Mesenchymal stem cell (in vitro differentiated cells and primary cell): ENCODE data around the gene CPT1A.

Experiments used
- DNase-seq: peaks from one replicate; pipeline ENCODE4 v3.0.0-alpha.2; 2013
- H2AFZ ChIP-seq: one replicate; pipeline ENCODE4 v1.6.1; 2013; ENCODE audit warnings: low read depth, mild to moderate bottlenecking, control low read depth, inconsistent platforms, low read length, moderate library complexity
- H2AK5ac ChIP-seq: 2 replicates; pipeline ENCODE4 v1.6.1; 2013; ENCODE audit warnings: low read length, moderate library complexity, mild to moderate bottlenecking, inconsistent platforms; ENCODE audit not compliant: severe bottlenecking
- H2BK120ac ChIP-seq: one replicate; pipeline ENCODE4 v1.6.1; 2013; ENCODE audit warnings: low read depth, mild to moderate bottlenecking, inconsistent platforms, low read length, moderate library complexity
- H2BK12ac ChIP-seq, 2 experiments: one replicate each; pipeline ENCODE4 v1.6.1; 2013; ENCODE audit warnings: inconsistent platforms in 2 of 2, low read length in 2 of 2, mild to moderate bottlenecking in 2 of 2, moderate library complexity in 2 of 2, control low read depth in 1 of 2
- H2BK15ac ChIP-seq: one replicate; pipeline ENCODE4 v1.6.1; 2013; ENCODE audit warnings: mild to moderate bottlenecking, low read depth, inconsistent platforms; ENCODE audit not compliant: poor library complexity, severe bottlenecking
- H2BK5ac ChIP-seq: 2 replicates; pipeline ENCODE4 v1.6.1; 2013; ENCODE audit warnings: low read depth, mild to moderate bottlenecking, low read length, control low read depth, inconsistent platforms; ENCODE audit not compliant: poor library complexity, severe bottlenecking
- H3K14ac ChIP-seq, 2 experiments: one replicate each; pipeline ENCODE4 v1.6.1; 2013; ENCODE audit warnings: inconsistent platforms in 2 of 2, low read length in 2 of 2, control low read depth in 1 of 2, mild to moderate bottlenecking in 1 of 2, moderate library complexity in 1 of 2
- H3K18ac ChIP-seq, 2 experiments: one replicate each; pipeline ENCODE4 v1.6.1; 2013; ENCODE audit warnings: inconsistent platforms in 2 of 2, low read length in 2 of 2, control low read depth in 1 of 2, low read depth in 1 of 2, mild to moderate bottlenecking in 1 of 2
- H3K23ac ChIP-seq, 2 experiments: one replicate each; pipeline ENCODE4 v1.6.1; 2013; ENCODE audit warnings: inconsistent platforms in 2 of 2, low read length in 2 of 2, mild to moderate bottlenecking in 2 of 2, moderate library complexity in 2 of 2, control low read depth in 1 of 2
- H3K27ac ChIP-seq: 2 replicates; pipeline ENCODE4 v1.5.1; 2013; ENCODE audit warnings: mild to moderate bottlenecking, moderate library complexity, low read length, control low read depth, inconsistent platforms; ENCODE audit not compliant: poor library complexity, severe bottlenecking
- H3K27me3 ChIP-seq, 2 experiments: 2 replicates each; pipeline versions ENCODE4 v1.6.1 to v1.7.0; 2013; ENCODE audit warnings: low read length in 2 of 2, mild to moderate bottlenecking in 2 of 2, moderate library complexity in 2 of 2, control low read depth in 1 of 2, inconsistent platforms in 1 of 2; ENCODE audit not compliant: control insufficient read depth in 1 of 2, insufficient read depth in 1 of 2
- H3K36me3 ChIP-seq, 2 experiments: 2 replicates each; pipeline versions ENCODE4 v1.6.1 to v1.7.0; 2013; ENCODE audit warnings: low read length in 2 of 2, control low read depth in 1 of 2, inconsistent platforms in 1 of 2, low read depth in 1 of 2, mild to moderate bottlenecking in 1 of 2; ENCODE audit not compliant: insufficient read depth in 2 of 2, control insufficient read depth in 1 of 2
- H3K4ac ChIP-seq, 2 experiments: one replicate each; pipeline ENCODE4 v1.6.1; 2013; ENCODE audit warnings: inconsistent platforms in 2 of 2, low read length in 2 of 2, mild to moderate bottlenecking in 2 of 2, moderate library complexity in 2 of 2, control low read depth in 1 of 2, low read depth in 1 of 2
- H3K4me1 ChIP-seq: 2 replicates; pipeline ENCODE4 v1.6.1; 2013; ENCODE audit warnings: low read depth, low read length, control low read depth; ENCODE audit not compliant: control insufficient read depth, insufficient read depth
- H3K4me2 ChIP-seq: 2 replicates; pipeline ENCODE4 v1.6.1; 2013; ENCODE audit warnings: low read length, mild to moderate bottlenecking, inconsistent platforms; ENCODE audit not compliant: poor library complexity, severe bottlenecking
- H3K4me3 ChIP-seq, 2 experiments: 2 replicates each; pipeline versions ENCODE4 v1.5.1 to v1.7.0; 2013; ENCODE audit warnings: low read length in 2 of 2, mild to moderate bottlenecking in 2 of 2, control low read depth in 1 of 2, low read depth in 1 of 2; ENCODE audit not compliant: insufficient read depth in 1 of 2
- H3K79me1 ChIP-seq: replicated peaks from 2 replicates; pipeline ENCODE4 v1.6.1; 2013; ENCODE audit warnings: mild to moderate bottlenecking, control low read depth, low read length, inconsistent platforms; ENCODE audit not compliant: poor library complexity, severe bottlenecking
- H3K9ac ChIP-seq: 2 replicates; pipeline ENCODE4 v1.7.0; 2013; ENCODE audit warnings: mild to moderate bottlenecking, low read length, moderate library complexity
- H3K9me3 ChIP-seq: 2 replicates; pipeline ENCODE4 v1.7.0; 2013; ENCODE audit warnings: mild to moderate bottlenecking, low read length; ENCODE audit not compliant: control insufficient read depth
- H4K8ac ChIP-seq: one replicate; pipeline ENCODE4 v1.6.1; 2013; ENCODE audit warnings: inconsistent platforms, mild to moderate bottlenecking, low read length, moderate library complexity
- H4K91ac ChIP-seq: one replicate; pipeline ENCODE4 v1.6.1; 2013; ENCODE audit warnings: mild to moderate bottlenecking, low read length, inconsistent platforms
- WGBS: methylation state at CpG from one replicate; pipeline ENCODE4 v1.1.7; 2013; ENCODE audit warnings: mixed read lengths; 5-methylcytosine and 5-hydroxymethylcytosine counted together

The CPT1A gene

DNA sequence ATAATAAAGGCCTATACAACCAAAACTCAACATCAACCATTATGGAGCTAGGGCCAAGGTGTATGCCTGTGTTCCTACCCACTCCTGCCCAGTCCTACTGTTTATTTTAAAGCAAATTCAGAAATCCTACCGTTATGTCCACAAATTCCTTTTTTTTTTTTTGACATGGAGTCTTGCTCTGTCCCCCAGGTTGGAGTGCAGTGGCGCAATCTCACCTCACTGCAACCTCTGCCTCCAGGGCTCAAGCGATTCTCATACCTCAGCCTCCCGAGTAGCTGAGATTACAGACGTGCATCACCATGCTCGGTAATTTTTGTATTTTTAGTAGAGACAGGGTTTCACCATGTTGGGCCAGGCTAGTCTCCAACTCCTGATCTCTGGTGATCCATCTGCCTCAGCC lies 3.1 kb upstream of the CPT1A start:
- DNase-seq, result no peak
- WGBS, result 96% methylated on average over 6 of the region's 6 CpGs
- no peak overlapping the region for H2BK15ac ChIP-seq

DNA sequence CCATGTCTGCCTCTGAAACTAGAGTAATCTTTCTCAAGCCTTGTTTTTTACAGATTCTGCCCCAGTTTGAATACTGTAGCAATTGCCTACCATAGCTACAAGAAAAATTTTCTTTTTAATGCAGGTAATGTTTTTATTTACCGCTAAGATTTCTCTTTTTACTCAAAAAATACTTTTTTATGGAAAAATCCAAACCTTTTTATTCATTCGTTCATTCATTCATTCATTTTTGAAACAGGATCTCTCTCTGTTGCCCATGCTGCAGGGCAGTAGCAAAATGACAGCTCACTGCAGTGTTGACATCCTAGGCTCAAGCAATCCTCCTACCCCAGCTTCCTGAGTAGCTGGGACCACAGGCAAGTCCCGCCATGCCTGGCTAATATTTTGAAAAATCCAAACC lies 2.7 kb upstream of the CPT1A start:
- Histone ChIP-seq H4K8ac (no peak overlapping the region), H2BK120ac (no peak overlapping the region), H3K4me3 (no peak overlapping the region), H2BK5ac (no peak overlapping the region), H3K14ac (no peak overlapping the region), H3K9me3 (no peaks in the 10 kb centered on the region), H2BK15ac (no peak overlapping the region), H3K4me1 (peaks cover 35% of the 10 kb centered on the region), H3K36me3 (no peaks in the 10 kb centered on the region), H3K9ac (no peak overlapping the region), H3K79me1 (peaks cover 3% of the 10 kb centered on the region), H3K27me3 (peaks cover 14 to 19% of the 10 kb centered on the region in 2 experiments), H2BK12ac (no peak overlapping the region), H2AFZ (no peak overlapping the region), H3K27ac (no peak overlapping the region), H4K91ac (no peak overlapping the region), H3K4ac (no peak overlapping the region), H3K23ac (no peak overlapping the region), H3K4me2 (peak overlapping the region; percentile 88), H2AK5ac (no peak overlapping the region), H3K18ac (no peak overlapping the region)
- WGBS, result 78% methylated on average over 3 of the region's 3 CpGs
- no peak for DNase-seq

More for the DNA sequence above, 3.1 kb upstream of the CPT1A start:
- Histone ChIP-seq H2AFZ (no peak overlapping the region), H4K8ac (no peak overlapping the region), H3K9ac (no peak overlapping the region), H3K27me3 (peaks cover 14 to 19% of the 10 kb centered on the region in 2 experiments), H3K14ac (no peak overlapping the region), H3K9me3 (no peaks in the 10 kb centered on the region), H2BK5ac (no peak overlapping the region), H2AK5ac (no peak overlapping the region), H3K36me3 (no peaks in the 10 kb centered on the region), H3K23ac (no peak overlapping the region), H3K4me2 (no peak overlapping the region), H3K4me1 (peaks cover 32% of the 10 kb centered on the region), H3K18ac (no peak overlapping the region), H2BK120ac (no peak overlapping the region), H4K91ac (no peak overlapping the region), H3K79me1 (peaks cover 3% of the 10 kb centered on the region), H3K4me3 (no peak overlapping the region), H2BK12ac (no peak overlapping the region), H3K27ac (no peak overlapping the region), H3K4ac (no peak overlapping the region)

DNA sequence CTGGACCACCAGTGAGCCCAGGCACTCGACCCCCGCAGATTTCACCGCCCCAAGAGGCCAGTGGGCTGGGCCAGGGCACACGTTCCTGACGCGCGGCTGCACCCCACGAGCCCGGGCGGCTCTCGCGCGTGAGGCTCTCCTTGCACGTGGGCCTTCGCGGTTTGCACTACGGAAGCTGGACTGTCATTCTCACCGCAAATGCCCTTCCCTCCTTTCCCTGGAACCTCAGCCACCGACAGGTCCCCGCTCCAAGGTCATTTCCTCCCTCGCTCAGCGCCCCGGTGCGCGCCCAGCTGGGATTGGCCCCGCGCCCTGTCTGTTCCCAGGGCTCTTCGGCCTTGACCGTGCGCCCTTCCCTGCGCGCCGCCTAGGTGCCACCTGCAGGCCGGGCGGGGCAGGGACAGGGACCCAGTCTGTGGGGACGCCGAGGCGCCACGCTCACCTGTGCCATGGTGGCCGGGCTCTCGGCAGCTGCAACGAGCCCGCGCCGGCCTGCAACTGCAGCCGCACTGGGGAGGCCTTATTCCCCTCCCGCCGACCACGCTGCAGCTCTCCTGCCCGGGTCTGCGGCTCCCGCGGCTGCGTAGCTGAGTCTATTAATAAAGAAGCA lies 2.1 kb upstream of the CPT1A start:
- H3K9ac ChIP-seq, result no peak overlapping the region
- peak overlapping the region in 1 of 2 experiments; percentile 2 for H3K14ac ChIP-seq
- peak overlapping the region; percentile 73 to 84 for H3K18ac ChIP-seq
- H2BK15ac ChIP-seq, result no peak overlapping the region
- peak overlapping the region in 1 of 2 experiments; percentile 10 for H3K4ac ChIP-seq
- peak; percentile 47 for DNase-seq
- peaks cover 36% of the 10 kb centered on the region for H3K4me1 ChIP-seq
- peaks cover 3% of the 10 kb centered on the region for H3K79me1 ChIP-seq
- H2AK5ac ChIP-seq, result no peak overlapping the region
- H2BK12ac ChIP-seq, result peak overlapping the region in 1 of 2 experiments; percentile 31
- peak overlapping the region; percentile 93 for H2AFZ ChIP-seq
- no peak overlapping the region for H3K27ac ChIP-seq
- peak overlapping the region; percentile 88 for H3K4me2 ChIP-seq
- H3K23ac ChIP-seq, result peak overlapping the region in 1 of 2 experiments; percentile 25
- no peaks in the 10 kb centered on the region for H3K36me3 ChIP-seq
- H4K91ac ChIP-seq, result peak overlapping the region; percentile 34
- no peak overlapping the region for H2BK5ac ChIP-seq
- peak overlapping the region in 1 of 2 experiments; percentile 53 for H3K4me3 ChIP-seq
- peaks cover 14 to 19% of the 10 kb centered on the region in 2 experiments for H3K27me3 ChIP-seq
- peak overlapping the region; percentile 79 for H4K8ac ChIP-seq
- 2% methylated on average over 54 of the region's 54 CpGs for WGBS
- H2BK120ac ChIP-seq, result no peak overlapping the region
- H3K9me3 ChIP-seq, result no peaks in the 10 kb centered on the region

DNA sequence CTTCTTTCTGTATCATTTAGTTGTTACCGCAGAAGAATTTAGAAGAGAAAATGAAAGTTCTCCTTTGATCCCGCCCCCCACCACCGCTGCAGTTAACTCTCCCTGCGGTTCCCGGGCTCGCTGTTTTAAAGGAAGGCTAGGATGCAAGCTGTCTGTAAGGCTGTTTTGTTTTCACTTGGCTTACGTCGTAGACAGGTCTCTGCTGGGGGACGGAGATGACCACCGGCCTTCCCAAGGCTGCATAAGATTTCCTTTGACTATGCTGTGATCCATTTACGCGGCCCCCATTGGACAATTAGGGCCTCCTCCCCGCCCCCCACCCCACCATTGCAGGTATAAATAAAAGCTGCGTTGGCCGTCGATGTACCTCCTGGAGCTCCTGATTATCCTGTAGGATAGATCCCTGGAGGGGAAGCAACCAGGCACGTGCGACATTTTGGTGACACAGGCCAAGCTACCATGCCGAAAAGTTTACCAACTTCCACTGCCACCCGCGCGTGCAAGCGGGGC lies 1.4 kb upstream of the CPT1A start:
- H3K27ac ChIP-seq, result no peak overlapping the region
- 8% methylated on average over 16 of the region's 23 CpGs for WGBS

More for the DNA sequence above, 1.4 kb upstream of the CPT1A start:
- H2AK5ac ChIP-seq, result no peak overlapping the region
- H2AFZ ChIP-seq, result no peak overlapping the region
- H3K4me1 ChIP-seq, result peaks cover 40% of the 10 kb centered on the region
- peak overlapping the region in 1 of 2 experiments; percentile 25 for H3K23ac ChIP-seq
- peaks cover 14% of the 10 kb centered on the region in 2 experiments for H3K27me3 ChIP-seq
- H3K4me2 ChIP-seq, result peak overlapping the region; percentile 88
- peak overlapping the region; percentile 46 for H2BK15ac ChIP-seq
- no peak overlapping the region for H3K14ac ChIP-seq
- H3K9me3 ChIP-seq, result no peaks in the 10 kb centered on the region
- H3K18ac ChIP-seq, result no peak overlapping the region
- no peak overlapping the region for H3K4ac ChIP-seq
- H2BK120ac ChIP-seq, result peak overlapping the region; percentile 27
- H4K91ac ChIP-seq, result no peak overlapping the region
- H4K8ac ChIP-seq, result no peak overlapping the region
- H3K9ac ChIP-seq, result peak overlapping the region; percentile 70
- peak; percentile 74 for DNase-seq
- no peak overlapping the region for H2BK5ac ChIP-seq
- H3K4me3 ChIP-seq, result peak overlapping the region; percentile 42 to 83
- H3K79me1 ChIP-seq, result peaks cover 3% of the 10 kb centered on the region
- no peak overlapping the region for H2BK12ac ChIP-seq
- H3K36me3 ChIP-seq, result no peaks in the 10 kb centered on the region
